MCF 10A (cell line): ENCODE measurements around the gene ABCC4. TPM values are rescaled to one million over a fixed set of nuclear protein-coding genes. Genes with fewer than 3 reads are reported as not detected.

Experiments used
- BruUV-seq: library from RNA; stranded (reverse); fragments of 400-500 nt; replicated peaks from 2 replicates; lab custom pipeline; 2021; lab: Mats Ljungman, UMichigan
- CTCF ChIA-PET: fragments of 300-600 bp; sonication (Branson Sonifier 250); formaldehyde crosslinking; extraction: SDS; loops from one replicate; lab custom pipeline; 2021; ENCODE audit warnings: antibody characterized with exemption, inconsistent platforms; lab: Yijun Ruan, JAX
- POLR2A ChIA-PET: fragments of 300-600, 350-650 bp; sonication (Branson Sonifier 250); formaldehyde crosslinking; extraction: SDS; loops from one replicate; lab custom pipeline; 2020; ENCODE audit warnings: antibody characterized with exemption, inconsistent platforms; lab: Yijun Ruan, JAX
- DNase-seq: peaks from one replicate; pipeline ENCODE4 v3.0.0-alpha.2; 2018; ENCODE audit not compliant: unreplicated experiment
- H3K27ac Mint-ChIP-seq: one replicate; pipeline ENCODE4 v1.8.0; 2022; ENCODE audit warnings: mild to moderate bottlenecking, low read depth, mixed read lengths; ENCODE audit not compliant: unreplicated experiment
- H3K27me3 Mint-ChIP-seq: one replicate; pipeline ENCODE4 v1.8.0; 2022; ENCODE audit warnings: mixed read lengths; ENCODE audit not compliant: insufficient read depth, unreplicated experiment
- H3K36me3 Mint-ChIP-seq: one replicate; pipeline ENCODE4 v1.8.0; 2022; ENCODE audit warnings: mild to moderate bottlenecking, moderate library complexity, mixed read lengths; ENCODE audit not compliant: insufficient read depth, unreplicated experiment
- H3K4me1 Mint-ChIP-seq: one replicate; pipeline ENCODE4 v1.8.0; 2022; ENCODE audit warnings: mixed read lengths; ENCODE audit not compliant: insufficient read depth, unreplicated experiment
- H3K4me3 Mint-ChIP-seq: one replicate; pipeline ENCODE4 v1.8.0; 2022; ENCODE audit warnings: mild to moderate bottlenecking, moderate library complexity, mixed read lengths; ENCODE audit not compliant: unreplicated experiment
- H3K9me3 Mint-ChIP-seq: one replicate; pipeline ENCODE4 v1.8.0; 2022; ENCODE audit warnings: mixed read lengths; ENCODE audit not compliant: unreplicated experiment
- CTCF ChIP-seq: fragments of 200-600 bp; IDR thresholded peaks from one replicate; pipeline ENCODE4 v1.8.0; 2022; ENCODE audit warnings: antibody characterized with exemption, mild to moderate bottlenecking; ENCODE audit not compliant: unreplicated experiment
- intact Hi-C: fragments of 100-400 bp; cut with micrococcal nuclease; formaldehyde crosslinking; loops from 2 replicates; pipeline ENCODE4 v1.14.1; 2022
- total RNA-seq: library from RNA; stranded (reverse); gene quantifications from 2 replicates; pipeline ENCODE4 v1.2.3, GENCODE V29; 2022

ABCC4 gene
- total RNA-seq, 1 experiment from 2014 or later: 13.9 TPM

- TF ChIP-seq CTCF: no peak
- no TSS peak for BruUV-seq
- H3K27me3 Mint-ChIP-seq: no peaks in the 10 kb centered on the region
- H3K4me3 Mint-ChIP-seq: no peak overlapping the region
- H3K9me3 Mint-ChIP-seq: no peaks in the 10 kb centered on the region
- H3K36me3 Mint-ChIP-seq: no peaks in the 10 kb centered on the region
- DNase-seq: no peak
- POLR2A ChIA-PET: interaction anchor here (0.7 kb wide), 1 partner anchor 12 kb away, joined by 4 read pairs; no protein-coding TSS in a partner anchor
- CTCF ChIA-PET: interaction anchor here (0.6 kb wide), 1 partner anchor 102 kb away, joined by 3 read pairs; no protein-coding TSS in a partner anchor
- no peak overlapping the region for H3K27ac Mint-ChIP-seq
- intact Hi-C loops: no loop called here
- H3K4me1 Mint-ChIP-seq: no peaks in the 10 kb centered on the region
Measured at GRCh38 chr13:95035311-95036109, 265.7 kb downstream of the ABCC4 start.

- no peaks in the 10 kb centered on the region for H3K9me3 Mint-ChIP-seq
- H3K4me1 Mint-ChIP-seq: no peaks in the 10 kb centered on the region
- no peaks in the 10 kb centered on the region for H3K36me3 Mint-ChIP-seq
- no TSS peak for BruUV-seq
- H3K4me3 Mint-ChIP-seq: no peak overlapping the region
- DNase-seq: no peak
- POLR2A ChIA-PET: no interaction called here
- no peak for TF ChIP-seq CTCF
- intact Hi-C loops: no loop called here
- CTCF ChIA-PET: interaction anchor here (0.7 kb wide), 1 partner anchor 38 kb away, joined by 3 read pairs; no protein-coding TSS in a partner anchor
- H3K27ac Mint-ChIP-seq: no peak overlapping the region
- no peaks in the 10 kb centered on the region for H3K27me3 Mint-ChIP-seq
Measured at GRCh38 chr13:95033890-95034289, 267.4 kb downstream of the ABCC4 start.

GRCh38 chr13:95032121-95032520 is 269.1 kb downstream of the ABCC4 start:
- CTCF ChIA-PET: interaction anchor here (0.6 to 1.2 kb wide), 2 partner anchors 13 to 269 kb away, joined by 3 read pairs; partner anchors contain the start of gene ABCC4
- BruUV-seq: no TSS peak
- Mint-ChIP-seq H3K27ac (no peak overlapping the region), H3K9me3 (peaks cover 7% of the 10 kb centered on the region), H3K36me3 (no peaks in the 10 kb centered on the region), H3K4me3 (no peak overlapping the region), H3K4me1 (no peaks in the 10 kb centered on the region), H3K27me3 (no peaks in the 10 kb centered on the region)
- DNase-seq: no peak
- POLR2A ChIA-PET: interaction anchor here (0.6 kb wide), 1 partner anchor 59 kb away, joined by 3 read pairs; no protein-coding TSS in a partner anchor
- intact Hi-C loops: no loop called here
- TF ChIP-seq CTCF: no peak

- BruUV-seq: no TSS peak
- Mint-ChIP-seq H3K4me3 (no peak overlapping the region), H3K9me3 (peaks cover 9% of the 10 kb centered on the region), H3K4me1 (no peaks in the 10 kb centered on the region), H3K27ac (no peak overlapping the region), H3K36me3 (no peaks in the 10 kb centered on the region), H3K27me3 (no peaks in the 10 kb centered on the region)
- ChIA-PET POLR2A (interaction anchor here (1.1 kb wide), 1 partner anchor 10 kb away, joined by 3 read pairs; no protein-coding TSS in a partner anchor), CTCF (interaction anchor here (0.9 kb wide), 1 partner anchor 356 kb away, joined by 3 read pairs; no protein-coding TSS in a partner anchor)
- no peak for DNase-seq
- intact Hi-C loops: no loop called here
- no peak for TF ChIP-seq CTCF
Measured at GRCh38 chr13:95030821-95031343, 270.4 kb downstream of the ABCC4 start.
